COLO829 (cell line): Measurements from ENCODE around the gene HTD2.

Experiments
- DNase-seq: peaks from one replicate; pipeline ENCODE4 v3.0.0; 2012; ENCODE audit warnings: low spot score

The HTD2 gene

GRCh38 chr3:58357402-58357801, 51.1 kb downstream of the HTD2 start:
- DNase-seq = no peak

GRCh38 chr3:58358092-58358491, 51.8 kb downstream of the HTD2 start:
- no peak for DNase-seq

GRCh38 chr3:58358808-58359207, 52.5 kb downstream of the HTD2 start:
- DNase-seq = no peak

- no peak for DNase-seq
Observed at GRCh38 chr3:58359621-58360020, 53.3 kb downstream of the HTD2 start.

GRCh38 chr3:58361866-58362265, 55.5 kb downstream of the HTD2 start:
- no peak for DNase-seq

GRCh38 chr3:58366699-58367098, 60.4 kb downstream of the HTD2 start:
- DNase-seq = no peak

- DNase-seq = no peak
Observed at GRCh38 chr3:58369038-58369437, 62.7 kb downstream of the HTD2 start.
